ENCODE measurements around the gene ETNPPL.

ETNPPL gene

DNA sequence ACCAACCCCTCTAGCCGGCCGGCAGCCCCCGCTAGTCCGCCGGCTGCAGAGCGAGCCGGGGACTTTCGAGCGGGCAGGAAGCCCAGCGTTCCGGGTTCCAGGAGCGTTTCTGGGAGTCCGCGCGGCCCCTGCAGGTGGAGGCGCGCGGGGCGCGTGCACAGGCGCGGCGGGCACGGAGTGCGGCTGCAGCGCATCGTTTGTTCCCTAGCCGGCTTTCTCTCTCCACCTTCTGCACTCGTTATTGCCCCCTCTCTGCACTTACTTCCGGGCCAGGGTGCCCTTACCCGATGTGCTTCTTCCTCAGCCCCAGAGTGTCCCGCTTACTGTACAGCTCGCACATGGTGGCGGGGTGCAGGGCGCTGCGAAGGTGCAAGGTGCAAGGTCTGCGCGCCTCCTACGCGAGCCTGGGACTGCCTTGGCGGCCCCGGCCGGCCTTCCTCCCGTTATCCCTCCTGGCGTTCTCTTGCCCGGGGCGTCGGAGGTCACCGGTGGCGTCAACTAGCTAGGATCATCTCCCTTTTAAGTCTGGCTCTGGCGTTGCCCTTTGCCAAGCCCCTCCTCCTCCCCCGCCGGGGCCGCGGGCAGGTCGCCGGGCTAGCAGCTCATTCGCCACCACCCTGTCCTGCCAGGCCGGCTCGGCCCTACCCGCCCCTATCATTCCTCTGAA lies at the start of gene ETNPPL:
Gene ETNPPL (minus strand): TSS at position 495 of the 667 bp plus-strand sequence. CDS start 155 bp downstream, at position 340.
- peak; percentile 2 to 7 for DNase-seq

DNA sequence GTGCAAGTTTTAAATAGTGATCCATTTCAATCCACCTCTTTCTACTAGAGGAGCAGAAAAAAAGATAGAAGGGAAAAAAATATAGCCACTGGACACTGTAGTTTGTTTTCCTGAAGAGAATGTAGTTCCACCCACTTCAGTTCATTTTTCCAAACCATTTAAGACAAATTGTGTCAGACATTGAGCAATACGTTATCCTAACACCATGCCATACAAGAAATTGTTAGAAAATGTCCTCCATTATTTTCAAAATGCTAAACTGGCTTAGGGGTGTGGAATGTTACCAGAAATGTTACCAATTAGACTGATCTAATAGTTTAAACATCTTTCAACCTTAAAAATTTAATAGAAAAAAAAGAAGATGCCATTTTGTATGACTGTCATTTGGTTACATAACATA lies 48.6 kb upstream of the ETNPPL start:
- DNase-seq, result no peak

DNA sequence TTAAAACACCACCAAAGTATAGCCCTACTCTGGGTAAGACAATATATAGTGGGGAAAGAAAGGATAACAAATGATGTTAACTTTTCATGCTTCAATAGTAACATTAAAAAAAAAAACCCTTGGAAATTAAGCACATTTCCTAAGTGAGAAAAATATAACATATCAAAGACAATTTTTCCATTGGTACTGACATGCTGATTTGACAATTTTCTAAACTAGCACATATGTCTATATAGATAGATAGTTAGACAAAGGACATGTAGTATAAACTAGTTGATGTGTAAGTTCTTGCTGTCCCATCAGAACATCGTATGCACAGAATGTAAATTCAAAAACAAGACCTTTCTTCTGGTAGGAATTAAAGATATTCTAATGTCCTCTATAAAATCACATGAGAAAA lies 47.2 kb upstream of the ETNPPL start:
- no peak for DNase-seq

DNA sequence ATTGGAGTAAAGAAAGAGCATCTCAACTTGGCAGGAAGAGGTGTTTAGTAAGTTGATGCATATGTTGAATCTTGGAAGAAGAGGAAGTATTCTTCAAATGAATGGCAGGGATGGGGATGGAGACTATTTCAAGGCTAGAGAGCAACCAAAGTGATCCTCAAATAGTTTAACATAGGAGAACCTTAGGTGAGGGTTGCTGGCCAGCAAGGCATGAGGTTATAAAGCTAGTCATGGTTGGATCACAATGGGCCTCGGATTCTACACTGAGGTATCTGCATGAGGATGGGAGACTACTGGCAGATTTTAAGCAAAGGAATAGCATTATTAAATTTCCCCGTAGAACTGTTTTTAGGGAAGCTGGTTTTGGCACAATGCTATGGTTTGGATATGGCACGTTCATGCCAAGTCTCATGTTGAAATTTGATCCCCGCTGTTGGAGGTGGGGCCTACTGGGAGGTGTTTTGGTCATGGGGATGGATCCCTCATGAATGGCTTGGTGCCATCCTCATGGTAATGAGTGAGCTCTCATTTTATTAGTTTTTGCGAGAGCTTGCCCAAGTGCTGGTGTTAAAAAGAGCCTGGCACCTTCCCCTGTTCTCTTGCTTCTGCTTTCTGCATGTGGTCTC lies 41.9 kb upstream of the ETNPPL start:
- DNase-seq, result no peak

DNA sequence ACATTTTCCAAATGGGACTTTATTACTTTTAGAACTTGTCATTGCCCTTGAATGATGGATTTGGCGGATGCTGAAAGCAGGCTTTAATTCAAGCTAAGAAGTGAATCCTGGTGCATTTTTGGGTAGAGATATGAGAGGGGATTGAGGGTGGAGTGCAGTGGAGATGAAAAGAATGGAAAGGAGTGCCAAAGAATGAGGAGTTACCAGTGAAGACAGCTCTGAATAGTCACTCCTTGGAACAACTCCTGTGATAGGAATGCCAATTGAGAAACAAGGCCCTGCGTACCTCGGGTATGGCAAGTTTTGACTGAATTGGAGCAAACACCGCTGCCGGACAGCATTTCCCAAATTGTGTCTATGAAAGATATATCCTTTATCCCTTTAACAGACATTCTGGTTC lies 36.5 kb upstream of the ETNPPL start:
- DNase-seq, result no peak

DNA sequence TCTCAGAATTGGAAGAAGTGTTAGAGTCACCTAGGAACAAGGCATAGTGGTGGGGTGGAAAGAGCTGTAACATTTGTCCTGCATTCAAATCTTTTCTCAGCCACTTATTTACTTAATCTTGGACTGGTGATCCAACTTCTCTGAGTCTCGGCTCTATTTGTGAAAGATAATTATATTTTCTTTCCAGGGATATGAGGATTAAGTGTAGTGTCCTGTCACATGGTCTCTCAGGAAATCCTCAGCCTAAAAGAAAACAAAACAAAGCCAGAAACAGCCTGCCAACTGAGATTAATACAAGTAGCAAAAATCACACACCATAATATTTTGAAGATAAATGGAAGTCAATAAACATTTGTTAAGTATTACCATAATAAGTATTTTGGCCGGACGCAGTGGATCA lies 33.3 kb upstream of the ETNPPL start:
- no peak for DNase-seq

DNA sequence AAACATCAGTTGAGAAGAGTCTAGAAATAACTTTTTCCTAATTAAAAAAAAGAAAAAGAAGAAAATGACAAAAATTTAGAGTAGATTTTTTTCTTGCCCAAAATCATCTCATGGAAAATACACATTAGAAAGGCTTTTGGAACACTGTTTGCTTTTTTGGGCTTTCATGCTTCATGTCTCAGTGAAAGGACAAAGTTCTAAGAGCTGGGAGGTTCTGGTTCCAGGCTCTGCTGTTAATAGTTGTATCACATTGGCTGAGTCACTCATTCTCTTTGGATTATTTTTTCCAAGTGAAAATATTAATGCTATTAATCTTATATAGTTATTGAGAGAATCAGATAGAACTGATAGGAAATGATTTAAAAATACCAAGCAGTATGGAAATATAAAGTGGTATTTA lies 32.9 kb upstream of the ETNPPL start:
- DNase-seq, result no peak

DNA sequence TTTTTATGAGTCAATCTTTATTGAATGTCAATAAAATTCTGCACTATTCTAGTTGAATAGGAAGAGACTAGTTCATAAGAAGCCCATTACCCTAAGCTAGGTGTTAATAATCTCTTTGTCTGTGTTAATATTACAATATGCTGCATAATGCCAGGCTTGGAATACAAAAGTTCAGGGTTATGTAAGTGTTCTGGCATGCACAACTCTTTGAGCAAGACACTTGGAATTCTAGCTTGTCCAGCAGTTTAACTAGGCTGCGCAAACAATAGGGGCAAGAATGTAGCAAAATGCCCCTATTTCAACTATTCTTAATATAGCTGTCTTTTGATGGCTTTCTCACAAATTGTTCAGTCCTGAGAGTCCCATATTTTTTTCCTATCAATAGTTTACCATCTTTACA lies 31.3 kb upstream of the ETNPPL start:
- DNase-seq, result no peak

DNA sequence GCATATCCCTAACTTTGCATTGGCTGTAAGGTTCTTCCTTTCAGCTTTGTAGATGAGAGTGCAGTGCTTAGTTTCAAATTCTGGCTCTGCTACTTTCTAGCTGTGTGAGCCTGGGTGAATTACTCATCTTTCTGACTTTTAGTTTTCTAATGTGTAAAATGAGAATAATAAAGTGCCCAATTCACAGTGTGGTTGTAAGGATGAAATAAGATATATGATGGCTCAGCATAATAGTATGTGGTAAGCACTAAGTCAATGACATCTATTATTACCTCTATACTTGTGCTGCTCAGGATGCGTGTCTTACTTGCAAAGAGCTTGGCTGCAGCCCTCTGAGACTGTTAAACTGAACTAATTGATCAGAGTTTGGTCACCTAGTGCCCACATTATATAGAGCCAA lies 30.6 kb upstream of the ETNPPL start:
- no peak for DNase-seq

DNA sequence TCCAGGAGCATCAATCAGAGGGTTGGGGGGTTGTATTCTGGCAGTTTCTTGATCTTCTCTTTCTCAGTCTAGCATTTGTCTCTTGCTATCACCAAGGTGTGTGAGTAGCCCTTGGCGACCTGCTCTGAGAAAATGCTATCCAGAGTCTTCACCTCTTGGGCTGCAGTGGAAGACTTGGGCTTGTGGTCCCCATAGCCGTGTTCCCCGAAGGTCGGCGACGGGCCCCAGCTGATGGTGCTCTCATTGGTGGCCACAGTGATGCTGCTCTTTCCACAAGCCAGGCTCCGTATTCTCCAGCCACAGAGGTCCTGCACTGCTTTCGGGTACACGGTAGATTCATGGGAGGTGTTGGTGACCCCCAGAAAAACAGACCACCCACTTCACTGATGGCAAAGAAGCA lies 25.9 kb upstream of the ETNPPL start:
- no peak for DNase-seq

DNA sequence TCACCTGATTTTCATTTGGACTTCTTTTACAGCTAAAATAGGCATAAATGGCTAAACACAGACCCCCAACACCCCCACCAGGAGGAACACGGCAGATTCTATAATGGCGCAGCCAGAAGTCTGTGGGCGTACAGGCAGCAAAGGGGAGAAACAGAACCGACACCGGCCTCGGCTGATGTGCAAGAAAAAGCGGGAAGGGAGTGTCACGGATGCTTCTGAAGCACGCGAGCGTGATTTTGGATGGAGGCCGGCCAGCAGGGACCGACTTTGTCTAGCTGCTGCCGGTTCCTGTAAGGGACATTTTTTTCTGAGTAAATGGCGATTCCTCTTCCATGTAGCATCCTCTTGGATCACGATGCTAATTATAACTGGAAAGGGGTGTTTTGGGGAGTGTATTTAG lies 24.9 kb upstream of the ETNPPL start:
- no peak for DNase-seq

DNA sequence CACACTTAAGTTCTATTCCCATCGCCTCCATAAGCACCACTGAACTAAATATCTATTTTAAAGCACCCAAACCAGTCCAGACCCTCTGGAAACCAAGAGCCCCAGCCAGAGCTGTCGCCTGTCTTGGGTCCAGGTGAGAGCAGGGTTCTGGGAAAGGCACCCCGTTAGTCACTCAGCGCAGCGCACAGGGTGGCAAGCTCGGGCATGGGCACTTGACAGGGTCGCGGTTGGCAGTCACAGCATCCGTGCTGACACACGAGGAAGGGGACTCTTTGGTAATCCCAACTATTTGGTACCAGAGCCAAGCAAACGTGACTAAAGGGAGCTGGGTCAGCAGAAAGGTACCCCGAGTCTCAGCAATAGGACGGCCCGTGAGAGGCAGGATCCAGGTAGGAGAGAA lies 24.3 kb upstream of the ETNPPL start:
- no peak for DNase-seq

DNA sequence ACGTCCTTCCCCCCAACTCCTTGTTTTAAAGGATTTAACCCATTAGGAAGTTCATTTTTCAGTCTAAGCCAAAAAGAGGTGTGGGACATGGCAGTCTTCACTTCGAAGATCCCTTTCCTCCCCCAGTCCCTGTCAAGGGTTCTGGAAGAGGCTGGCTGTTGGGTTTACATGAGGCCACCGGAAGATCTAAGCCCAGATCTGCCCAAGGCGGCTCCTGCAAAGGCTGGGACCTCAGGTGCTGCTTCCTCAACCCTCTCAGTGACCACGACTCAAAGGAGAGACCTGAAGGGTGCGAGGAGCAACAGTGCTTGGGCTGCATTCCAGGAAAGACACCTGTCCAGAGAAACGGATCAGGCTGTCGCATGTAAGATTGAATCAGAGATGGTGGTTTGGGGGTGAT lies 23.5 kb upstream of the ETNPPL start:
- DNase-seq, result no peak

DNA sequence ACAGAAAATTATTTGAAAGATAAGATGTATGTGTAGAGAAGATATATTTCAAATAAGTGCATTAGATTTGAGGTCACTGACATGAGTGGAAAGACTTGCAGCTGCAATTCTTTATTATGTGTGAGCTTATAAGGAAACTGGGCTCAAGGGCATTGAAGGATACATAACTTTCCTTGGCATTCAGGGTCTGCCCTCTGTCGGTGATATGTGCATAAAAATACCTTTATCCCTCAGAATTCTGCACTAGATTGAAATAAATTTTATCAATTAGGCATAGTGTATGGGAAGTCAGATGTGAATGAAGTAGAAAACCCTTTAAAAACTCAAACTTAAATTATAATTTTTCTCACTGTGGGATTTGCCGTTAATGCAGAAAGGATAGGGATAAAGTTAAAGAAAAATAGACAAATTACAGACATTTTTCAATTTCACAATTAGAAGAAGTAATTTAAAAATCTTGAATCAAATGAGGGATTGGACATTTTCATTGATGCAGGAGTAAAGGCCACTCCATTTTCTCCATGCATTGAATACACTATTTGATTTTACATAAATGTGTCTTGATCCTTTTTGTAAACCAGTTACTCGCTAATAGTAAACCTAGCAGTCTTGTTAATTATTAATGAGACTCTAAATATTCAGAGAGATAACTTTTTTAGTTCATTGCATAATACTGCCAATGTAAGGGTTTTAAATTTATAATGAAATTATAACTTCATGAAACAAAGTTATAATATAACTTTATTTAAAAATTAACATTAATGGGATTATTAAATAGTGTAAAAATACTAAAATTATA lies 21.0 kb upstream of the ETNPPL start:
- DNase-seq, result no peak

DNA sequence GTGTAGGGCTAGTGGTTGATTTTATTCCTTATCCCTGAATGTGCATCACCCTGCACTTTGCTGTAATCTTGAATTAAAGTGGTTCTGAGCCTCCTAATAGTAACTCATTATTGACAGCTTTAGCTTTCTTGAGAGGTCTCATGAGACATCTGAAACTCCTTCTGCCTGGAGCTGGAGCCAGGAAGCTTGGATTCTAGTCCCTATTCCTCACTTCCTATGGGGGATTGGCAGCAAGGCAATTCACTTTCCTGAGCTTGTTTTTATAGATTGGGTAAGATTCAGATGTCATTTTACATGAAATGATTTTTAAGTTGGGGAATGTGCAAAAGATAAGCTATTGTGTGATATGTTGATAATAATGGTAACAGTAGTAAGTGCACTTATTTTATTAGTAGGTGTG lies 17.1 kb upstream of the ETNPPL start:
- DNase-seq, result no peak

DNA sequence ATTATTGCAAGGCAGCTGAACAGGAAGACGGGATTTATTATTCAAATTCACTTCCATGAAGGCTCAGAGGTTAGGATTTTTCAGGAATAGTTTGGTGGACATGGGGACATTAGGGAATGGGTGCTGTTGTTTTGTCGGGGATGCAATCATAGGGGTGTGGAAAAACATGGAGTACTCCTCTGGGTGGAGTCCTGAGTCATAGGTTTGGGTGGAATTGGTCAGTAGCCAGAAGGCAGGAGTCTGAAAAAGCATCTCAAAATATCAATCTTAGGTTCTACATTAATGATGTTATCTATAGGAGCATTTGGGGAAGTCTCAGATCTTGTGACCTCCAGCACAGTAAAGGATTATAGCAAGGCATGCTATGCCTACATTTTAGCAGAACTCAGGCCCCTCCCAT lies 14.5 kb upstream of the ETNPPL start:
- DNase-seq, result no peak

DNA sequence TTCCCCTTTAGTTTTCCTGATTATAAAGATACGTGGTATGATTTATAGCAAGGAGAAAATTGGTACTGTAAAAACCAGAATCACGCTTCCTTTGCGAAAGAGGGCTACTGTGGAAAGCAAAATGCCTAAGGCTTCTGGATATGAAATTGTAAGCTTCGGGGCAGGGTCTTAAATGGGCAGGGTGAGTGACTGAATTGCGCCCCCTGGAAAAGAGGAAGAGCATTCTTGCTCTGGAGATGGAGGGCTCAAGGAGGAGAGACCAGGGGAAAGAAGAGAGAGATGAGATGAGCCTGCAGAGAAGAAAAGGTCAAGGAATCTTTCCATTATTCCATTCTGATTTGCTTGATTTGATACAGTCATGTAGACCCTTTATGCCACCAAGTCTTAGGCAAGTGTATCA lies 13.1 kb upstream of the ETNPPL start:
- no peak for DNase-seq

DNA sequence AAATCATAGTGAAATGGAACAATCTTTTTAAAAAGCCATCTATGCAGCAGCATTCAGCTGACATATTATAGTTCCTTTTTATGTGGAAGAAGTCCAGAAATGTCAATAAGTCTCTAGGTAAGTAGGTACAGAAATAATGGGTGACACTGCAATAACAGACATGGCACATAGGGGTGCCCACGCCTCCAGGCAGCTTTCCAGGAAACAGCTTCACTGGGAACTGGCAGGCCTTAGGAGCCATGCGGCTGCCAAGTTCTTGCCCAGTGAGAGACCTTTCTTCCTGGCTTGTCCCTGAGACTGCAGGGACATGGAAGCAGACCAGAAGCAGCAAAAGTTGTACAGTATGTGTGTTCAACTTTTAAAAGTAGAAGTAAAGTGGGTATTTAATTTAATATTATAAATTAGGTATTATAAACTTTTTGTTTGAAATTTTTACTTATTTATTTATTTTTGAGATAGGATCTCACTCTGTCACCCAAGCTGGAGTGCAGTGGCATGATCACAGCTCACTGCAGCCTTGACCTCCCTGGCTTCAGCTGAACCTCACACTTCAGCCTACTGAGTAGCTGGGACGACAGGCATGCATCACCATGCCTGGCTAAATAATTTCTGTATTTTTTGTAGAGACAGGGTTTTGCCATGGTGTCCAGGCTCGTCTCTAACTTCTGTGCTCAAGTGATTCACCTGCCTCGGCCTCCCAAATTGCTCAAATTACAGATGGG lies 12.1 kb upstream of the ETNPPL start:
- no peak for DNase-seq

DNA sequence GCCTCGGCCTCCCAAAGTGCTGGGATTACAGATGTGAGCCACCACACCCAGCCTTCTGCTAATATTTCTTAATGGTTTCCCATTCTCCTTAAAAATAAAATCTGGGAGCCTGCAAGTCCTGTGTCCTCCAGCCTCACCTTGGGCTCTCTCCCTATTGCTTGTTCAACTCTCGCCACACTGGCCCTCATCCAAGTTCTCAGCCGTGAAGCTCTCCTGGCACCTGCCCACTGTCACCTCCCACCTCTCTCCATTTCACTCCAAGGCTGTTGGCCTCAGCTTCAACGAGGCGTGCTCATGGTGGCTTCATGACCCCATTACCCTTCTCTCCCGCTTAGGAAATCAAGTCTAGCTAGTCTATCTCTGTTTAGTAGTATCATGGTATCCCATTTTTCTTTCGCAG lies 9.5 kb upstream of the ETNPPL start:
- no peak for DNase-seq

DNA sequence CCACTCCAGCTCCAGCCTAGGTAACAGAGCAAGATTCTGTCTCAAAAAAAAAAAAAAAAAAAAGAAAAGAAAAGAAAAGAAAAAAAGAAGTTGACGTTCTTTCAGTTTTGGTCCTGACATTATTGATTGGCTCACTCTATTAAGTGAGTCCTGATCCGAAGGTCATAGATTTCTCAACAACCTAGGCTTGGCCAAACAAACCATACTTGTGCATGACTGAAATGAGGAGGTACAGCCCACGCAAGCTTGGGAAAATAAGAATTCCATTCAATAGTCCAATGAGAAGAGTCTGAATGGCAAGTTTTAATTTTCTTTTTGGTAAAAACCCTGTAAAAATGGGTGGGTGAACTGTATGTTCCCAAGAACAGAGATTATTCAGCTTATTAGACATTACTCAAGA lies 3.2 kb upstream of the ETNPPL start:
- DNase-seq, result no peak

DNA sequence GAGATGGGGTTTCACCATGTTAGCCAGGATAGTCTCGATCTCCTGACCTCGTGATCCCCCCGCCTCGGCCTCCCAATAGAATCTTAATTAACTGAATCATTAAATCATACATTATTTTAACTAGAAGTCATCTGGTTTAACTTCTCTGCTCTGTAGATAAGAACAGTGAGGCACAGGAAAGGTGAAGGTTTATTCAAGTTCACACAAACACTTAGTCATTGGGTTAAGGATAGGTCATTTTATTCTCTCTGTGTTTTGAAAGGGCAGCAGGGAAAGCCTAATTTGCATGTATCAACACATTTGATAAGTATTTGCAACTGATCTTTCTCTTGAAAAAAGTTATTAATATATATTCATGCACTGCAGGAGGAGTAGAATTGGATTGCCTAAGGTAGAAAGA lies 1.1 kb upstream of the ETNPPL start:
- DNase-seq, result no peak

DNA sequence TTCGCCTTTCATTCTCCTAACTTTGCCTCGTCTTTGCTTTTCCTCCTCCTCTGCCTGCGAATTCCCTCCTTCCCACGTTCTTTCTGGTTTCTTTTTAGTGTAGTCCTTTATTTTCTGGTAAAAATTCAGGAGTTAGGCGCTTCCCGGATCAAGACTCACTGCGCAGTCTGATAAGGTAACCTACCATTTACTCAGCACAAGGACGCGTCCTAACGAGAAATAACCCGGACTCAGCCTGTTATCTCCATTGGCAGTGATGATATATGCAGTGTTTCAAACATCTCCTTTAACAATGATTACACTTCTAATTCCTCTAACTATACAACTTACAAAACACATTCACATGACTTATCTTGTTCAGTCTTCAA lies 357 bp upstream of the ETNPPL start:
- no peak for DNase-seq

DNA sequence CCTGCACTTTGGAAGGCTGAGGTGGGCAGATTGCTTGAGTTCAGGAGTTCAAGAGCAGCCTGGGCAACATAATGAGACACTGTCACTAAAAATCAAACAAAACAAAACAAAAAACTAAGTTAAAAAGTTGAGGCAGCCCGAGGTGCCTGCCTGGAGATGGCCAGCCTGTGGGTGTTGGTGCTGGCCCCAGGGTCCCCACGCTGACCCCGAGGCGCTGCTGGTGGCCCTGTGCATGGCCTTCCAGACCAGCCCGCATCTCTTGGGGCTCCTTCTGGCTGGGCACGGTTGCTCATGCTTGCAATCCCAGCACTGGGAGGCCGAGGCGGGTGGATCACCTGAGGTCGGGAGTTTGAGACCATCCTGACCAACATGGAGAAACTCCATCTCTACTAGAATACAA lies 4.4 kb downstream of the ETNPPL start:
- no peak for DNase-seq

DNA sequence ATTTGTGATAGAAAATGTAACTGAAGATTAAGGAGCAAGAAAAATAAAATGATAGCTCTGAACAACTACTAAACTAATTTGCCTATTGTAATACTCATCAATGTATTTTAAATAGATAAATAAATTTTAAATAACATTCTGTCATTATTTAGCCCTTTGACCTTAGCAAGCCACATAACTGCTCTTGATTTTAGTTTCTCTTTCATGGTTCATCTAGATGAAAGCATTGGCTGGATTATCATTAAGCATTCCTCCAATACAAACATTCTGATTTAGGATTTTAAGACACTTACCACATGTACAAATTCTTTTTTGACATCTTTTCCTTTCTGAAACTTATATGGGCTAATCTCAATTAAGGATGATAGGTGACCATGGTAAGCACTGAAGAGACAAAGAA lies 8.5 kb downstream of the ETNPPL start:
- no peak for DNase-seq

All from stimulated activated CD4-positive, alpha-beta T cell treated with anti-CD3 and anti-CD28 coated beads, Interleukin-4, amount 100 ng/mL, for 4 hours (primary cell).